Cardiac fibroblast (primary cell): ENCODE results near the gene ACYP2.
"Not testable (repeated sequence)": the region's sequence is repeated elsewhere in the genome, so short reads cannot be mapped to it uniquely, and the experiment has no call there.

Source experiments
- DNase-seq, 2 donors: peaks; one replicate each; pipeline versions ENCODE4 v3.0.0 to v3.0.0-alpha.2; 2010; ENCODE audit warnings: low read depth in 2 of 2
- H3K4me3 ChIP-seq, 2 donors: replicated peaks in 1 of 2; 1 replicate in 1 of 2; 2 replicates in 1 of 2; pipeline ENCODE4 v1.5.1; 2011; ENCODE audit warnings: low read depth in 2 of 2, low read length in 2 of 2, mild to moderate bottlenecking in 2 of 2, moderate library complexity in 1 of 2
- CTCF ChIP-seq: IDR thresholded peaks from one replicate; pipeline ENCODE4 v1.5.1; 2011; ENCODE audit warnings: low read depth, mild to moderate bottlenecking, low read length, inconsistent platforms

The ACYP2 gene

GRCh38 chr2:54107903-54108615 is 7.4 kb upstream of the ACYP2 start:
- DNase-seq: no peak
- TF ChIP-seq CTCF: no peak
- H3K4me3 ChIP-seq: no peak overlapping the region

- DNase-seq: no peak
- no peak for TF ChIP-seq CTCF
- H3K4me3 ChIP-seq: no peak overlapping the region
Observed at GRCh38 chr2:54109848-54110247, 5.6 kb upstream of the ACYP2 start.

GRCh38 chr2:54114479-54114878 is 936 bp upstream of the ACYP2 start:
- peak overlapping the region in 1 of 2 donors; percentile 64 for H3K4me3 ChIP-seq
- DNase-seq: not testable (repeated sequence)

GRCh38 chr2:54114936-54115283 is 505 bp upstream of the ACYP2 start:
- peak overlapping the region; percentile 64 to 73 for H3K4me3 ChIP-seq
- DNase-seq: no peak
- TF ChIP-seq CTCF: no peak

- H3K4me3 ChIP-seq, DNase-seq: not testable (repeated sequence)
Observed at GRCh38 chr2:54116598-54116997, 1.2 kb downstream of the ACYP2 start.

GRCh38 chr2:54120950-54121349 is 5.5 kb downstream of the ACYP2 start:
- H3K4me3 ChIP-seq: no peak overlapping the region

GRCh38 chr2:54122171-54122935 is 6.9 kb downstream of the ACYP2 start:
- no peak overlapping the region for H3K4me3 ChIP-seq
- TF ChIP-seq CTCF: no peak
- DNase-seq: peak in 1 of 2 donors; percentile 5

More at GRCh38 chr2:54120950-54121349, 5.5 kb downstream of the ACYP2 start:
- no peak for TF ChIP-seq CTCF
- DNase-seq: no peak
